ENCODE results near the gene KRT76. TPM values are rescaled to one million over a fixed set of nuclear protein-coding genes. Genes with fewer than 3 reads are reported as not detected.

KRT76 gene
- total RNA-seq, 1 donor = not detected

DNA sequence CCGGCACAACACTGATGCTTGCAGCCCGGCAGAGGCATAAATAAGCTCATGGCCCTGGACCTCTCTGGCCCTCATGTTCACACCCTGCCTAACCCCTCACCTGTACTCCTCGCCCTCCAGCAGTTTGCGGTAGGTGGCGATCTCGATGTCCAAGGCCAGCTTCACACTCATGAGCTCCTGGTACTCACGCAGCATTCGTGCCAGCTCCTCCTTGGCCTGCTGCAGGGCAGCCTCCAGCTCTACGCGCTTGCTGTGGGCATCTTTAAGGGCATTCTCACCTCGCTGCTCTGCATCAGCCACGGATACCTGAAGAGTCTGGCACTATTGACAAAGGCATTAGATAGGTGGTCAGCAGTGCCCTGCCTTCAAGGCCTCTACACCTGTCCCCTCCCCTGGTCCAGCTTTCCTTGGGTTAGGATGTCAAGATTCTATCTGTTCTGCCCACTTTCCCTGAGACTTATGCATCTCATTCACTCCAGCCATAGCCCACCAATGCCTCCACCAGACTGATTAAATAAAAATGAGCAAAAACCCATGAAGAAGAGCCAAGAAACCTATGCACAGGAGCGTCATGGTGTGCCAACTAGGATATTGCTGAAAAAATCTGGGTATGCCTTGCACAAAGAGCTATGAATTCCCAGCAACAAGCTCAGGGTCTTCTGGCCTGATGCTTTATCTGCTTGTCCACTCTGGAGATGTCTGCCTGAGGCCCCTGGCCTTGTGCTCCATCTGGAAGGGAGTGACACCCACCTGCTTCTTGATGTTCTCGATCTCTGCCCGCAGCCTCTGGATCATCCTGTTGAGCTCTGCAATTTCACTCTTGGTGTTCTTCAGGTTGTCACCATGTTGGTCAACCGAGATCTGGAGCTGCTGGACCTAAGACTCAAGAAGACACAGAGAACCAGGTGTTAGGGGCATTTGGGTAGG lies 30.7 kb upstream of the KRT76 start:
- no peak for DNase-seq (ENCODE audit: low read depth)
- no peak overlapping the region for H3K4me3 ChIP-seq (ENCODE audit: low read depth, low read length)
- TF ChIP-seq, protein P1, sequence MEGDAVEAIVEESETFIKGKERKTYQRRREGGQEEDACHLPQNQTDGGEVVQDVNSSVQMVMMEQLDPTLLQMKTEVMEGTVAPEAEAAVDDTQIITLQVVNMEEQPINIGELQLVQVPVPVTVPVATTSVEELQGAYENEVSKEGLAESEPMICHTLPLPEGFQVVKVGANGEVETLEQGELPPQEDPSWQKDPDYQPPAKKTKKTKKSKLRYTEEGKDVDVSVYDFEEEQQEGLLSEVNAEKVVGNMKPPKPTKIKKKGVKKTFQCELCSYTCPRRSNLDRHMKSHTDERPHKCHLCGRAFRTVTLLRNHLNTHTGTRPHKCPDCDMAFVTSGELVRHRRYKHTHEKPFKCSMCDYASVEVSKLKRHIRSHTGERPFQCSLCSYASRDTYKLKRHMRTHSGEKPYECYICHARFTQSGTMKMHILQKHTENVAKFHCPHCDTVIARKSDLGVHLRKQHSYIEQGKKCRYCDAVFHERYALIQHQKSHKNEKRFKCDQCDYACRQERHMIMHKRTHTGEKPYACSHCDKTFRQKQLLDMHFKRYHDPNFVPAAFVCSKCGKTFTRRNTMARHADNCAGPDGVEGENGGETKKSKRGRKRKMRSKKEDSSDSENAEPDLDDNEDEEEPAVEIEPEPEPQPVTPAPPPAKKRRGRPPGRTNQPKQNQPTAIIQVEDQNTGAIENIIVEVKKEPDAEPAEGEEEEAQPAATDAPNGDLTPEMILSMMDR (IDR thresholded peaks at IDR 0.05; ENCODE audit: insufficient read depth, low read length) = no peak

DNA sequence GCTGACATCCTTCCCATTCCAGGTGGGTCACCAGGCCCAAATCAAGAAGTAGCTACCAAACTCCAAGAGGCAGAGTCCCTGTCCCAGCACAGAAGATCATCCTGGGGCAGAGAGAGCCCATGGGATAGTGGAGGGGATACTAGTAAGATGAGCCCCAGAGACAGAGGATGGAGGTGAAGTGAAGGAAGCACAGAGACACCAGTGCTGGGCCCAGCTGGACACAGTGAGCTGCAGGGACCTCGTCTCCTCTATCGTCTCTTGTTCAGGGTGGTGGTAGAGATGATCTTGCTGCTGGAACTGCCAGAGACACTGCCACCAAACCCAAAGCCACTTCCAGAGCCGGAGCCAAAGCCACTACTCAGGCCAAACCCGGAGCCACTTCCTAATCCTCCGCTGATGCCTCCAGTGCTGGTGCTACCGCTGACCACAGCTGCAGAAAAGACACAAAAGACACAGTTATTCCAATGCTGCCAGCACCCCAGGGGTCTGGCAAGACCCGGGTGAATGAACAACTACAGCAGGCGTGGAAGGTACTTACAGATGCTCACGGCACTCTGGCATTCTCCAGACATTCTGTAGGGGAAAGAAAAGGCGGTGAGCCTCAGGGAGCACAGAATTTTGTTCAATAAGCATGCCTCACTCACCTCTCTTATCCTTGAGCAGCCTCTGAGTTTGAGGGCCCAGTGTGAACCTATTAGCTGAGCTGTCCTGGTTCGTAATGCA lies 29.8 kb upstream of the KRT76 start:
- DNase-seq (ENCODE audit: low read depth) = no peak
- H3K4me3 ChIP-seq (ENCODE audit: low read depth, low read length) = no peak overlapping the region
- TF ChIP-seq, protein P1 (IDR thresholded peaks at IDR 0.05; ENCODE audit: insufficient read depth, low read length) = no peak

DNA sequence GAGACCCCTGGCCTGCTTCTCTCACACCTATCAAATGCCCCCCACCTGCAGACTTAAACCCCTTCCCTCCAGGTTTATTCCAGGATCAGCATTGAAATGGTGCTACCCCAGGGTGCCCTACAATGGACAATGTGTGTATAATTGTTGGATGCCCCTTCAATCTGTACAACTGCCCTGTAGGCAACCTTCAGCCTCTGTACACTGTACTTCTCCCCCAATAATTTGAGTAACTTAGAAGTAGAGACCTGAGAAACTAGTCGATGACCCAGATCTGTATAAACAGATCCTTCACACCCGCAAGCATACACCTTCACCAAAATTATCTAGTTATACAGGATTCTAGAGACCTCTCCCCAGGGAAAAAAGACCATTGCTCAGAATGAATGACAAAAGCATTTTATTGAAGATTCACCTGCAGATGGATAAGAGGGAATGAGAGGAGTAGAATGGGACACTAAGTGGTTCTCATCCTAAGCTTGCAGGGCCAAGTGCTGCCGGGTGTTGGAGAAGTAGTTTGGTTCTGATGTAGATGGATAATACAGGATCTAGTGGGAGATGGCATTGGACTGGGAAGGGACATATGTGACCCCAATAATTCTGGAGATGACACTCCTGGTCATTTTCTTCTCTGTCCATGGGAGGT lies 29.1 kb upstream of the KRT76 start:
- TF ChIP-seq, protein P1 (IDR thresholded peaks at IDR 0.05; ENCODE audit: insufficient read depth, low read length) = no peak
- no peak for DNase-seq (ENCODE audit: low read depth)
- H3K4me3 ChIP-seq (ENCODE audit: low read depth, low read length) = no peak overlapping the region

DNA sequence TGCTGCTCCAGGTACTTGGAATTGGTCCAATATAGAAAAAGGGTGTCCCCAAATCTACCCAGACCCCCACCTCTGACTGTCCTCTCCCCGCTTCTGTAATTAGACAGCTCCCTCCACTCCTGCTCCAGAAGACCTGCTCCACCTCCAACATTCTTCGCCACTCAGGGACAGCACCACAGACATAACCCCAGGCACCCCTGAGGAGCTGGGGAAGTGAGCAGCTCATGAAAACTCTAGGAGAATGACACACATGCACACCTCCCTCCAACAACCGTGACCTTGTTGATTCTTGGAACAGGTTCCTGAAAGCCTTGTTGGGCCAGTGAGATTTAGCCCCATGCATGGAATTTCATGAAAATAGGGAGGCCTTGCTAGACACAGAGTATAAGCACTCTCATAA lies 28.6 kb upstream of the KRT76 start:
- DNase-seq (ENCODE audit: low read depth) = no peak
- no peak overlapping the region for H3K4me3 ChIP-seq (ENCODE audit: low read depth, low read length)

DNA sequence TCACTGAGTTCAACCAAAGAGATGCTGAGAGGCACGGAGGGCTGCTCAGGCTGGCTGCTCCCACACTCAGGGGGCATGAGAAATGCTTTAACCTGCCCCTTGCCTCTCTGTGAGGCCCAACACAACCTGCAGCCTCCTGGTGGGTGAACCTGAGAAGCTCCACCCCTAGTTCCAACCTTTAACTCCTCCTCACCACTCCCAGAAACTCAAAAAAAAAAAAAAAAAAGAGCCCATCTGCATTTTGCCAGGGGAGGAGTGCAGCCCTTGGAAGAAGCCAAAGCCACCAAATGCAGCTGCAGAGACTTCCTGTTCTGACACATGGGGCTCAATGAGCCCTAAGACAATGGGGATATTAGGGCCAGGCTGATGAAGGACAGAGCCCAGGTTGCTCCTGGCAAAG lies 27.9 kb upstream of the KRT76 start:
- no peak for DNase-seq (ENCODE audit: low read depth)
- TF ChIP-seq, protein P1 (IDR thresholded peaks at IDR 0.05; ENCODE audit: insufficient read depth, low read length) = no peak
- H3K4me3 ChIP-seq (ENCODE audit: low read depth, low read length) = no peak overlapping the region

More for the DNA sequence above, 28.6 kb upstream of the KRT76 start:
- TF ChIP-seq, protein P1 (IDR thresholded peaks at IDR 0.05; ENCODE audit: insufficient read depth, low read length) = no peak

DNA sequence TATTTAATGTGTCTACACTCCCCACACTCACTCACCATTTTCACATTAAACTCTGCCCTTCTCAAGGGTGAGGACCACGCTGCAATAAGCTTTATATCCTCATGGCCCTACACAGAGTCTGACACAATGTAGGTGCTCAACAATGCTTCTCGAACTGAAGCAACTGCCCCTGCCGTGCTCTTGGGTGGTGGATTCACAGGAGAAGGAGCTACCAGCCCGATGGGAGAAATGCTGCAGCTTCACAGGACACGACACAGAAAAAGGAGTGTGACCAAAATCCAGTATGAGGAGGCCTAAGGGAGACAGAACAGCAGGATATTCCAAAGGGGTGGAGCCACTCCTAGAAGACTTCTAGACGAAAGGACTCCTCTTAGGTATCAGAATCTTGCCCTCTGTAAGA lies 25.3 kb upstream of the KRT76 start:
- H3K4me3 ChIP-seq (ENCODE audit: low read depth, low read length) = no peak overlapping the region
- no peak for DNase-seq (ENCODE audit: low read depth)
- TF ChIP-seq, protein P1 (IDR thresholded peaks at IDR 0.05; ENCODE audit: insufficient read depth, low read length) = no peak
